Mammary epithelial cell (primary cell): Measurements from ENCODE around the gene PRR5.

ENCODE experiments used
- CTCF ChIP-seq, 2 donors: IDR thresholded peaks in 1 of 2; conservative IDR thresholded peaks in 1 of 2; 2 replicates each; pipeline ENCODE4 v1.5.1; 2011 to 2012; ENCODE audit warnings: inconsistent platforms in 2 of 2, low read length in 2 of 2, mild to moderate bottlenecking in 2 of 2, control low read depth in 1 of 2, low read depth in 1 of 2; ENCODE audit not compliant: insufficient read depth in 1 of 2; ENCODE audit errors: extremely low read depth in 1 of 2
- EZH2 ChIP-seq: IDR thresholded peaks from 2 replicates; pipeline ENCODE4 v1.6.1; 2012; ENCODE audit warnings: low read length, inconsistent platforms, borderline replicate concordance

- TF ChIP-seq CTCF (conservative IDR thresholded peaks at IDR 0.05 in 1 of 2, IDR thresholded peaks at IDR 0.05 in 1 of 2; ENCODE audit: extremely low read depth in 1 of 2, insufficient read depth in 1 of 2, low read depth in 1 of 2, low read length in 2 of 2) (no peak), EZH2 (no peak)
Observed at GRCh38 chr22:44755956-44756361, 54.0 kb downstream of the PRR5 start.
